Measurements from ENCODE around the gene CDA. TPM values are rescaled to one million over a fixed set of nuclear protein-coding genes. Genes with fewer than 3 reads are reported as not detected.

CDA gene
- total RNA-seq, 1 experiment from 2014 or later = 6.5 TPM

DNA sequence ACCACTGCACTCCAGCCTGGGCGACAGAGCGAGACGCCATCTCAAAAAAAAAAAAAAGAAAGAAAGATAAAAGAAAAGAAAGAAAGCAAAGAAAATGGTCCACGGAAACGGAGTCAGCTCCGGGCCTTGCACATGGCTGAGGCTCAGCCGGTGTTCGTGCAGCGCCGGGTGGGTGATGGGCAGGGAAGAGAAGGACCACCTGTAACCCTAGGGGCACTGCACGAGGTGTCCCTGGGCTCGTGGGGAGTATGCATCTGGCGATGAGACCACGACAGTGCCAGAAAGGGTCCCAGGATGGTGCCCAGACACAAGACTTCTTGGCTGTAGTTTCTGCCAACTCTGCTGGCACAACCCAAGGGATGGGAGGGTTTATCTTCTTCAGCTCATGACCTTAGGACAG, 5.8 kb downstream of the CDA start:
- Mint-ChIP-seq H3K27me3 (ENCODE audit: low read depth) (peaks cover 5% of the 10 kb centered on the region), H3K27ac (no peak overlapping the region; a peak in 1 of 7 replicates), H3K4me3 (no peak overlapping the region), H3K36me3 (ENCODE audit: insufficient read depth in 1 of 3, low read depth in 3 of 3) (no peaks in the 10 kb centered on the region; a peak in 1 of 7 replicates), H3K4me1 (peaks cover 11 to 20% of the 10 kb centered on the region in 2 experiments), H3K9me3 (no peaks in the 10 kb centered on the region; a peak in 2 of 5 replicates)
- Histone ChIP-seq H3K27ac (ENCODE audit: insufficient read length, low read depth, low read length) (no peak overlapping the region), H3K79me2 (ENCODE audit: insufficient read depth, low read length) (peaks cover 2% of the 10 kb centered on the region; the same call in 1 of the 2 replicates), H2AFZ (ENCODE audit: low read length) (no peak overlapping the region), H2BK15ac (ENCODE audit: low read depth, low read length) (no peak overlapping the region), H3K23ac (ENCODE audit: insufficient read length, low read depth, low read length) (no peak overlapping the region), H3K79me1 (ENCODE audit: insufficient read depth, low read depth, low read length, poor library complexity, severe bottlenecking) (no peaks in the 10 kb centered on the region), H4K8ac (replicated peaks; ENCODE audit: insufficient read length, low read depth, low read length) (no peak overlapping the region), H3K4me1 (ENCODE audit: insufficient read depth, low read length) (no peaks in the 10 kb centered on the region), H2BK12ac (ENCODE audit: insufficient read length, low read depth, low read length) (no peak overlapping the region), H3K14ac (ENCODE audit: insufficient read depth, low read length) (no peak overlapping the region), H3K9ac (ENCODE audit: extremely low read depth, insufficient read length, low read length) (no peak overlapping the region), H3K18ac (ENCODE audit: insufficient read length, low read depth, low read length) (no peak overlapping the region), H4K5ac (ENCODE audit: insufficient read length, low read depth, low read length) (no peak overlapping the region), H2BK20ac (ENCODE audit: low read depth, low read length, poor library complexity, severe bottlenecking) (no peak overlapping the region), H3K56ac (ENCODE audit: insufficient read length, low read depth, low read length) (no peak overlapping the region), H3K4me2 (ENCODE audit: insufficient read depth, insufficient read length, low read length) (no peak overlapping the region), H2BK120ac (ENCODE audit: low read depth, low read length, poor library complexity, severe bottlenecking) (no peak overlapping the region), H3T11ph (ENCODE audit: low read length) (no peak overlapping the region), H4K91ac (ENCODE audit: insufficient read length, low read depth, low read length) (no peak overlapping the region), H4K20me1 (ENCODE audit: control insufficient read depth, insufficient read depth, insufficient read length) (no peaks in the 10 kb centered on the region), H2AK5ac (ENCODE audit: insufficient read length, low read length) (no peak overlapping the region), H2BK5ac (ENCODE audit: insufficient read length, low read length) (no peak overlapping the region), H3K27me3 (ENCODE audit: insufficient read depth, low read length) (no peaks in the 10 kb centered on the region), H3K23me2 (ENCODE audit: insufficient read length, low read depth, low read length, poor library complexity, severe bottlenecking) (no peaks in the 10 kb centered on the region), H3K9me3 (ENCODE audit: control insufficient read depth, low read depth, low read length) (no peaks in the 10 kb centered on the region), H3K4ac (ENCODE audit: low read depth, low read length) (no peak overlapping the region)
- TF ChIP-seq, protein P1, sequence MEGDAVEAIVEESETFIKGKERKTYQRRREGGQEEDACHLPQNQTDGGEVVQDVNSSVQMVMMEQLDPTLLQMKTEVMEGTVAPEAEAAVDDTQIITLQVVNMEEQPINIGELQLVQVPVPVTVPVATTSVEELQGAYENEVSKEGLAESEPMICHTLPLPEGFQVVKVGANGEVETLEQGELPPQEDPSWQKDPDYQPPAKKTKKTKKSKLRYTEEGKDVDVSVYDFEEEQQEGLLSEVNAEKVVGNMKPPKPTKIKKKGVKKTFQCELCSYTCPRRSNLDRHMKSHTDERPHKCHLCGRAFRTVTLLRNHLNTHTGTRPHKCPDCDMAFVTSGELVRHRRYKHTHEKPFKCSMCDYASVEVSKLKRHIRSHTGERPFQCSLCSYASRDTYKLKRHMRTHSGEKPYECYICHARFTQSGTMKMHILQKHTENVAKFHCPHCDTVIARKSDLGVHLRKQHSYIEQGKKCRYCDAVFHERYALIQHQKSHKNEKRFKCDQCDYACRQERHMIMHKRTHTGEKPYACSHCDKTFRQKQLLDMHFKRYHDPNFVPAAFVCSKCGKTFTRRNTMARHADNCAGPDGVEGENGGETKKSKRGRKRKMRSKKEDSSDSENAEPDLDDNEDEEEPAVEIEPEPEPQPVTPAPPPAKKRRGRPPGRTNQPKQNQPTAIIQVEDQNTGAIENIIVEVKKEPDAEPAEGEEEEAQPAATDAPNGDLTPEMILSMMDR (conservative IDR thresholded peaks at IDR 0.05) = no peak
- no CpG with 5 or more reads among the region's 14 CpGs for WGBS (ENCODE audit: extremely low coverage, insufficient read length, low lambda C conversion rate)
- no peak for DNase-seq

Data from H9 (cell line).